ENCODE measurements around the gene GON4L. TPM values are rescaled to one million over a fixed set of nuclear protein-coding genes. Genes with fewer than 3 reads are reported as not detected.
"Not testable (repeated sequence)": the region's sequence is repeated elsewhere in the genome, so short reads cannot be mapped to it uniquely, and the experiment has no call there.

The GON4L gene
- total RNA-seq, 2 experiments from 2014 or later, result 43.4 to 46.8 TPM

GRCh38 chr1:155898888-155899287 lies 41.9 kb upstream of the GON4L start:
- CTCF ChIA-PET, result interaction anchor here (2.5 kb wide), 1 partner anchor 91 kb away, joined by 8 read pairs; no protein-coding TSS in a partner anchor
- intact Hi-C loops (cut with micrococcal nuclease), result no loop called here

GRCh38 chr1:155897746-155898145 lies 40.7 kb upstream of the GON4L start:
- peaks cover 36% of the 10 kb centered on the region for H3K36me3 Mint-ChIP-seq (ENCODE audit: low read depth)
- POLR2A ChIA-PET, result interaction anchor here (0.6 to 1.3 kb wide), 2 partner anchors 24 to 26 kb away, joined by 3 read pairs; no protein-coding TSS in a partner anchor
- H3K27me3 Mint-ChIP-seq, result no peaks in the 10 kb centered on the region
- CTCF ChIA-PET, result interaction anchor here (0.7 to 2.5 kb wide), 2 partner anchors 92 to 846 kb away, joined by 3 to 8 read pairs; no protein-coding TSS in a partner anchor
- no peaks in the 10 kb centered on the region for H3K9me3 Mint-ChIP-seq
- H3K27ac Mint-ChIP-seq, result peak overlapping the region; percentile 35
- no peak for DNase-seq
- no peak overlapping the region for H3K4me3 Mint-ChIP-seq
- no peak for TF ChIP-seq CTCF (IDR thresholded peaks at IDR 0.05)
- no peak for ATAC-seq
- H3K4me1 Mint-ChIP-seq (ENCODE audit: low read depth), result peaks cover 18% of the 10 kb centered on the region
- intact Hi-C loops (cut with micrococcal nuclease), result no loop called here

More at GRCh38 chr1:155898888-155899287, 41.9 kb upstream of the GON4L start:
- Mint-ChIP-seq H3K4me3 (no peak overlapping the region), H3K36me3 (ENCODE audit: low read depth) (peaks cover 39% of the 10 kb centered on the region), H3K4me1 (ENCODE audit: low read depth) (peaks cover 6% of the 10 kb centered on the region), H3K27ac (no peak overlapping the region), H3K27me3 (no peaks in the 10 kb centered on the region), H3K9me3 (no peaks in the 10 kb centered on the region)
- TF ChIP-seq CTCF (IDR thresholded peaks at IDR 0.05), result no peak
- DNase-seq, result no peak
- POLR2A ChIA-PET, result interaction anchor here (1.3 kb wide), 1 partner anchor 25 kb away, joined by 3 read pairs; no protein-coding TSS in a partner anchor
- ATAC-seq, result no peak

- H3K4me3 Mint-ChIP-seq; intact Hi-C loops (cut with micrococcal nuclease); H3K27ac Mint-ChIP-seq; H3K9me3 Mint-ChIP-seq; DNase-seq; POLR2A ChIA-PET; H3K27me3 Mint-ChIP-seq; CTCF ChIA-PET; ATAC-seq: not testable (repeated sequence)
- Mint-ChIP-seq H3K4me1 (ENCODE audit: low read depth) (peaks cover 19% of the 10 kb centered on the region), H3K36me3 (ENCODE audit: low read depth) (peaks cover 32% of the 10 kb centered on the region)
Observed at GRCh38 chr1:155896476-155896875, 39.5 kb upstream of the GON4L start.

GRCh38 chr1:155895617-155896016 lies 38.6 kb upstream of the GON4L start:
- CTCF ChIA-PET, result interaction anchor here (1.4 to 1.9 kb wide), 3 partner anchors 12 to 171 kb away, joined by 4 to 6 read pairs (median 5); no protein-coding TSS in a partner anchor
- H3K9me3 Mint-ChIP-seq; H3K4me3 Mint-ChIP-seq; ATAC-seq; H3K27me3 Mint-ChIP-seq; intact Hi-C loops (cut with micrococcal nuclease); DNase-seq; H3K27ac Mint-ChIP-seq: not testable (repeated sequence)
- POLR2A ChIA-PET, result interaction anchor here (0.7 to 1.2 kb wide), 3 partner anchors 9 to 158 kb away, joined by 4 read pairs; partner anchors contain the start of gene UBQLN4
- peaks cover 28% of the 10 kb centered on the region for H3K36me3 Mint-ChIP-seq (ENCODE audit: low read depth)
- peaks cover 19% of the 10 kb centered on the region for H3K4me1 Mint-ChIP-seq (ENCODE audit: low read depth)

GRCh38 chr1:155893389-155894142 lies 36.6 kb upstream of the GON4L start:
- Mint-ChIP-seq H3K4me1 (ENCODE audit: low read depth) (peaks cover 19% of the 10 kb centered on the region), H3K36me3 (ENCODE audit: low read depth) (peaks cover 11% of the 10 kb centered on the region), H3K9me3 (no peaks in the 10 kb centered on the region), H3K27me3 (no peaks in the 10 kb centered on the region), H3K4me3 (no peak overlapping the region), H3K27ac (peak overlapping the region; percentile 57)
- peak; percentile 33 for DNase-seq
- ChIA-PET POLR2A (no interaction called here), CTCF (interaction anchor here (1.4 kb wide), 2 partner anchors 10 to 11 kb away, joined by 4 to 5 read pairs; no protein-coding TSS in a partner anchor)
- intact Hi-C loops (cut with micrococcal nuclease), result no loop called here
- no peak for TF ChIP-seq CTCF (IDR thresholded peaks at IDR 0.05)
- ATAC-seq, result peak; percentile 86

- CTCF ChIA-PET, result interaction anchor here (1.4 kb wide), 2 partner anchors 10 to 11 kb away, joined by 4 to 5 read pairs; no protein-coding TSS in a partner anchor
- TF ChIP-seq CTCF (IDR thresholded peaks at IDR 0.05), result no peak
- POLR2A ChIA-PET, result interaction anchor here (0.9 kb wide), 1 partner anchor 19 kb away, joined by 3 read pairs; no protein-coding TSS in a partner anchor
- Mint-ChIP-seq H3K27me3 (no peaks in the 10 kb centered on the region), H3K36me3 (ENCODE audit: low read depth) (peaks cover 9% of the 10 kb centered on the region), H3K4me3 (no peak overlapping the region), H3K4me1 (ENCODE audit: low read depth) (peaks cover 18% of the 10 kb centered on the region), H3K9me3 (no peaks in the 10 kb centered on the region), H3K27ac (peak overlapping the region; percentile 57)
- ATAC-seq (no peak), DNase-seq (no peak)
- intact Hi-C loops (cut with micrococcal nuclease), result no loop called here
Observed at GRCh38 chr1:155892796-155893195, 35.8 kb upstream of the GON4L start.

All from activated CD8-positive, alpha-beta T cell treated with anti-CD3 and anti-CD28 coated beads for 36 hours (primary cell).